Brain pericyte (primary cell): ENCODE measurements around the gene SLC17A6.

ENCODE experiments used
- DNase-seq: peaks from one replicate; pipeline ENCODE4 v3.0.0-alpha.2; 2012; ENCODE audit warnings: low read depth, low spot score

SLC17A6 gene

GRCh38 chr11:22389526-22390282, 51.5 kb downstream of the SLC17A6 start:
- no peak for DNase-seq

GRCh38 chr11:22390283-22390655, 52.1 kb downstream of the SLC17A6 start:
- DNase-seq = no peak

- no peak for DNase-seq
Observed at GRCh38 chr11:22392561-22392960, 54.4 kb downstream of the SLC17A6 start.

- DNase-seq = no peak
Observed at GRCh38 chr11:22405377-22405776, 67.2 kb downstream of the SLC17A6 start.

- DNase-seq = no peak
Observed at GRCh38 chr11:22407267-22407666, 69.1 kb downstream of the SLC17A6 start.

GRCh38 chr11:22407921-22408320, 69.7 kb downstream of the SLC17A6 start:
- no peak for DNase-seq

- no peak for DNase-seq
Observed at GRCh38 chr11:22415476-22415875, 77.3 kb downstream of the SLC17A6 start.

GRCh38 chr11:22416462-22416861, 78.3 kb downstream of the SLC17A6 start:
- DNase-seq = no peak

GRCh38 chr11:22426915-22427314, 88.7 kb downstream of the SLC17A6 start:
- DNase-seq = no peak
